ENCODE data around the gene BEST2.
"Not testable (repeated sequence)": the region's sequence is repeated elsewhere in the genome, so short reads cannot be mapped to it uniquely, and the experiment has no call there.

The BEST2 gene

DNA sequence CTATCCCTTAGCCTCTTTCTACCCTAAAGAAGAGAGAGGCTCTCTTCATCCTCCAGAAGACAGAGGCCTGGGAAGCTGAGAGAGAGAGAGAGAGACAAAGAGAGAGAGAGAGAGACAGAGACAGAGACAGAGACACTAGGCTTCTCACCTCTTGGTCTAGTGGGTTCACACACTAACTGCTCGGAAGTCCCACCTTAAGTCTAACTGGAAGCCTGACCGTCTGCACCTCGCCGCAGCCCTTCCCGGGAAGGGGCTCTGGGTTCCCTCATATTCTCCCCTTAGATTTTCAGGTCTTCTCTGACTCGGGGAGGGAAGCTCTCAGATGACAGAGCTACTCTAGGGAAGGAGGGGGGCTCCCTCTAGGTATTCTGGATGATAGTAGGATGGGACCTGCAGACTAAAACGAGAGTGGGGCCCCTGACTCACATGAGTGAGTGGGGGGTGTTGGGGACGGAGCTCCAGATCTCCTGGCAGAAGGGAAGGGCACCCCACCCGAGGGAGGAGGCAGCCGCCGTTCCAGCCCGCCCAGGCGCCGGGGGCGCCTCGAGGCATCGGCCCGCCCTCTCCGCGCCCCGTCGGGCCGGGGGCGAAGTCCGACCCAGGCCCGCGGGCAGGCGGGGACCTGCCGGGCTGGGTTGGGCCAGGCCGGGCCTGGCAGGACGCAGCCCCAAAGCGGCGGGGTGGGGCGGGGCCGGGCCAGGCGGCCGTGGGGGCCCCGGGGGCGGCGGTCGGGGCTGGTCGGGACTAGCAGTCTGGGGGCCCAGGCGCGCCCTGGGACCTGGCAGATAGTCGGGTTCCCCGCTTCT, 37.7 kb downstream of the BEST2 start:
- peak; percentile 46 for DNase-seq

DNA sequence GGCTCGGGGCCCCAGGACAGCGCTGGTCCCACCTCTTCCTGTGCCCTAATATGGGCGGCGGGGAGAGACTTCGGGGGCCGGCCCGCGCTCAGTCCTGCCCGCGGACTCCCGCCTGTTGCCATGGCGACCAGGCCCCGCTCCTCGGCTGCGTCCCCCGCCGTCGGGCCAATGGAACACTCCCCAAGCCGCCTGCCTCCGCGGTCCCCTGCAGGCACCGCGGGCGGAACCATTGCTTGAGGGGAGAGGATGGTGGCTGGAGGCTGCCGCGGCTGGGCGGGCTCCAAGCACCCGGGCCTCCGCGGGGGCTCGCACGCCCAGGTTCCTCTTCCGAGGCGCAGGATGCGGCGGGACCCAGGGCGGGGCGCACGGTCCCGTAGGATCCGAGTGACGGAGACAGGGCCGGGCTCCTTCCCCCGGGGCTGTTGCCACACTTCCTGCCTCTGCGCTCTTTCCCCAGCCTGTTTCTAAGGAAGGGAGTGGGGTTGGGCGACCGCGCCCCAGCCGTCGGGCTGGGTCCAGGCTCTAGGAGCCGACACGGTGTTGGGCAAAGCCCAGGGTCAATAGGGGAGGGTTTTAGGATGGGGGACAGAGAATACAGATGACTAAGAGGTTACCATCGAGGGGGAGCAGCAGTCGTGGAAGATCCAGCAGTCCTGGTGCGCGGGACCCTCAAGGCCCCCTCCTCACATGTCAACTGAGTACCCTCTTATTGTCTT, 38.5 kb downstream of the BEST2 start:
- peak; percentile 98 for DNase-seq

DNA sequence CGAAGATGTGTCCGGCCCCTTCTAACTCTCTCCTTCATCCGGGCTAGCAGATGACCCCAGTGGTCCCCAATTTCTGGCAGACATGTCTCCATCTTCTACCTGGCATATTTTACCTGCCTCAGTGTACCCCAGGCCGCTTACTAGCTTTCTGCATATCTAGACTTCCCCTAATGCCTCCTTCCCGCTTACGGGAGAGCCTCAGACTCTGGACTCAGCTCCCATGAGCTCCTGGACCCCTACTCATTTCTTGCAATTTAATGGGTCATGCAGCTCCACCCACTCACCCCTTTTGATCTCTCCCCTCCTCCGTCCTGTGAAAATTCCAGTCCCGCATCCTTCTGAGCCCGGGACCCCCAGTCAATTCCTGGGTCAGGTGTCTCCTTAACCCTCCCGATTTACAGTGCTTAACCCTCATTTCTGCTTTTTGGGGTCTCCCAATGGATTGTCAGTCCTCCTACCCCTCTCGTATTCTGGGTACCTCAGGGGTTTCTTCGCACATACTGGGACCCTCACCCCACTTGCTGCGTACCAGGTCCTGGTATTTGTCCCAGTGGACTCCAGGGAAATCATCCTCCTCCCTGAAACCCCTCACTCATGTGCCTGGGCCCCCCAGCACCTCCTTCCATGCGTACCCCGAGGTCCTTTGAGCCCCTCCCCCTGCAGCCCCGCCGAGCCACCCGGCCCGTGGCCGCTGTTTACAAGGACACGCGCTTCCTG, 39.2 kb downstream of the BEST2 start:
- no peak for DNase-seq

DNA sequence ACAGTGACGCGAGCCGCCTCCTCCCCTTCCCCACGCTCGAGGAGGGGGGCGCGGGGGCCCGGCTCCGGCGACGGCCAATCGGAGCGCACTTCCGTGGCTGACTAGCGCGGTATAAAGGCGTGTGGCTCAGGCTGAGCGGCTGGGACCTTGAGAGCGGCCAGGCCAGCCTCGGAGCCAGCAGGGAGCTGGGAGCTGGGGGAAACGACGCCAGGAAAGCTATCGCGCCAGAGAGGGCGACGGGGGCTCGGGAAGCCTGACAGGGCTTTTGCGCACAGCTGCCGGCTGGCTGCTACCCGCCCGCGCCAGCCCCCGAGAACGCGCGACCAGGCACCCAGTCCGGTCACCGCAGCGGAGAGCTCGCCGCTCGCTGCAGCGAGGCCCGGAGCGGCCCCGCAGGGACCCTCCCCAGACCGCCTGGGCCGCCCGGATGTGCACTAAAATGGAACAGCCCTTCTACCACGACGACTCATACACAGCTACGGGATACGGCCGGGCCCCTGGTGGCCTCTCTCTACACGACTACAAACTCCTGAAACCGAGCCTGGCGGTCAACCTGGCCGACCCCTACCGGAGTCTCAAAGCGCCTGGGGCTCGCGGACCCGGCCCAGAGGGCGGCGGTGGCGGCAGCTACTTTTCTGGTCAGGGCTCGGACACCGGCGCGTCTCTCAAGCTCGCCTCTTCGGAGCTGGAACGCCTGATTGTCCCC, 39.9 kb downstream of the BEST2 start, which contains the start of gene JUNB:
JUNB (plus strand) TSS at position 142 of the 706 bp plus-strand sequence; CDS start at position 428, 286 bp downstream.
- peak; percentile 96 for DNase-seq

DNA sequence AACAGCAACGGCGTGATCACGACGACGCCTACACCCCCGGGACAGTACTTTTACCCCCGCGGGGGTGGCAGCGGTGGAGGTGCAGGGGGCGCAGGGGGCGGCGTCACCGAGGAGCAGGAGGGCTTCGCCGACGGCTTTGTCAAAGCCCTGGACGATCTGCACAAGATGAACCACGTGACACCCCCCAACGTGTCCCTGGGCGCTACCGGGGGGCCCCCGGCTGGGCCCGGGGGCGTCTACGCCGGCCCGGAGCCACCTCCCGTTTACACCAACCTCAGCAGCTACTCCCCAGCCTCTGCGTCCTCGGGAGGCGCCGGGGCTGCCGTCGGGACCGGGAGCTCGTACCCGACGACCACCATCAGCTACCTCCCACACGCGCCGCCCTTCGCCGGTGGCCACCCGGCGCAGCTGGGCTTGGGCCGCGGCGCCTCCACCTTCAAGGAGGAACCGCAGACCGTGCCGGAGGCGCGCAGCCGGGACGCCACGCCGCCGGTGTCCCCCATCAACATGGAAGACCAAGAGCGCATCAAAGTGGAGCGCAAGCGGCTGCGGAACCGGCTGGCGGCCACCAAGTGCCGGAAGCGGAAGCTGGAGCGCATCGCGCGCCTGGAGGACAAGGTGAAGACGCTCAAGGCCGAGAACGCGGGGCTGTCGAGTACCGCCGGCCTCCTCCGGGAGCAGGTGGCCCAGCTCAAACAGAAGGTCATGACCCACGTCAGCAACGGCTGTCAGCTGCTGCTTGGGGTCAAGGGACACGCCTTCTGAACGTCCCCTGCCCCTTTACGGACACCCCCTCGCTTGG, 40.7 kb downstream of the BEST2 start:
- DNase-seq = peak; percentile 78

DNA sequence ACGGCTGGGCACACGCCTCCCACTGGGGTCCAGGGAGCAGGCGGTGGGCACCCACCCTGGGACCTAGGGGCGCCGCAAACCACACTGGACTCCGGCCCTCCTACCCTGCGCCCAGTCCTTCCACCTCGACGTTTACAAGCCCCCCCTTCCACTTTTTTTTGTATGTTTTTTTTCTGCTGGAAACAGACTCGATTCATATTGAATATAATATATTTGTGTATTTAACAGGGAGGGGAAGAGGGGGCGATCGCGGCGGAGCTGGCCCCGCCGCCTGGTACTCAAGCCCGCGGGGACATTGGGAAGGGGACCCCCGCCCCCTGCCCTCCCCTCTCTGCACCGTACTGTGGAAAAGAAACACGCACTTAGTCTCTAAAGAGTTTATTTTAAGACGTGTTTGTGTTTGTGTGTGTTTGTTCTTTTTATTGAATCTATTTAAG, 41.3 kb downstream of the BEST2 start:
- DNase-seq = no peak

DNA sequence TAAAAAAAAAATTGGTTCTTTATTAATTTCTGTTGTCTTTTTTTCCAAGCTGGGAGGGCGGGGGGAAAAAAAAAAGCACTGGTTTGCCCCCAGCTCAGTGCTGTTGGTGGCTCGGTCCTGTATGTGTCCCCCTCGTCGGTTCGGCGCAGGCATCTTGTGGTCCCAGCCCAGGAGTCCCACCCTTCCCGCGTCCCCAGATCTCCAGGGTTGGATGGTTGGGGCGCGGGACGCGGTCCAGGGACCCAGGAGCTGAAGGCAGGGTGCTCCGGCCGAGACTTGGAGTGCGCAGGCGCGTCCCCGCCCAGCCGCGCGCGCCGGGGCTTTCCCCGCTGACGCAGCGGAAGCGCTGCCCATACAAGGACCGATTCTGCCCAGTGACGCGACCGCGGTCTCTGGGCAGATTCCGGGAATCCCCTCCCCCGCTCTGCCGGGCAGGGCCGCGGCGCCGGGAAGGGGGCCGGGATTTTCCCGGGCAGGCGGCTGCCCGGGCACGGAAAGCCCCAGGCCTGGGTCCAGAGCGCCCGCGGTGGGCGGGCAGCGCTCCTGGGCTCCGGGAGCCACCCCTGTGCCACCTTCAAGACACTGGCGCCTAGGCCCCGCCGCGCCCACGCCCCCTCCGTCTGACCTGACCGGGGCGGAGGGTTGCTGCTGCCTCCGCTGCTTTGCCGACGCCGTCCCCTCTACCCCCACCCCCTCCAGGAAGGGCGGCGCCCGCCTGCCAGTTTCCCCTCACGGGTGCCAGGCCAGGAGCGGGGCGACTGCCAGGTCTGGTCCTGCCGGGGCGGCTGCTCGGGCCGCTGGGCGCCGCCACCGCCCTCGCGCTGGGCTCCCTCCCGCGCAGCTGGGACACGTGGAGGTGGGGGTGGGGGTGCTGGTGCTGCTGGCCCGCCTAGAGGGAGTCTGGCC, 42.0 kb downstream of the BEST2 start:
- peak; percentile 93 for DNase-seq

DNA sequence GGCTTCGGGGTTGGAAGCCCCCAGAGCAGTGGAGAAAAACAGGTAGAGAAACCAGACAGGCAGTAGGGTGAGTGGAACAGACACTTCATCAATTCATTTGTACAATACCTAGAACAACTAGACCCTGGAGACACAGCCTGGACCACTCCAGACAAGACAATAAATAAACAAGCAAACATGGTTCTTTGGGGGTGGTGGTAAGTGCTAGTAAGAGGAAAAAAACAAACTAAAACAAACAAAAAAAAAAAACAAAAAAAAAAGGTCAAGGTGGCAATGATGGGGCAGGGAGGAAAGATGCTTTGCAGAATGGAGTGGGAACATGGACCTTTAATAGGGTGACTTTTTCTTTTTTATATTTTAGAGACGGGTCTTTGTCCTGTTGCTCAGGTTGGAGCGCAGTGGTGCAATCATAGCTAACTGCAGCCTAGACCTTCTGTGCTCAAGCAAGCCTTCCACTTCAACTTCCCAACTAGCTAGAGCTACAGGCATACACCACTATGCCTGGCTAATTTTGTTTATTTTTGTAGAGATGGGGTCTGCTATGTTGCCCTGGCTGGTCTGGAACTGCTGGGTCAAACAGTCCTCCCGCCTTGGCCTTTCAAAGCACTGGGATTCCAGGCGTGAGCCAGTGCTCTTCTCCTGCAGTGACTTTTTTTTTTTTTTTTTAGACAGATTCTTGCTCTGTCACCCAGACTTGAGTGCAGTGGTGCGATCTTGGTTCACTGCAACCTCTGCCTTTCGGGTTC, 42.8 kb downstream of the BEST2 start:
- no peak for DNase-seq

DNA sequence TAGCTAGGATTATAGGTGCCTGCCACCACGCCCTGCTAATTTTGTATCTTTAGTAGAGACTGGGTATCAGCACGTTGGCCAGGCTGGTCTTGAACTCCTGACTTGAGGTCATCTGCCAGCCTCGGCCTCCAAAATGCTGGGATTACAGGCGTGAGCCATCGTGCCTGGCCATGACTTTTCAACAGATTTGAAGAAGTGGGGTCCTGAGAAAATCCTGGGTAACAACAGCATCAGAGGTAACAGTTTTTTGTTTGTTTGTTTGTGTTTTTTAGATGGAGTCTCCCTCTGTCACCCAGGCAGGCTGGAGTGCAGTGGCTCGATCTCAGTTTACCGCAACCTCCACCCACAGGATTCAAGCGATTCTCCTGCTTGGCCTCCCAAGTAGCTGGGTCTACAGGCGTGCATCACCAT, 43.4 kb downstream of the BEST2 start:
- DNase-seq = no peak

DNA sequence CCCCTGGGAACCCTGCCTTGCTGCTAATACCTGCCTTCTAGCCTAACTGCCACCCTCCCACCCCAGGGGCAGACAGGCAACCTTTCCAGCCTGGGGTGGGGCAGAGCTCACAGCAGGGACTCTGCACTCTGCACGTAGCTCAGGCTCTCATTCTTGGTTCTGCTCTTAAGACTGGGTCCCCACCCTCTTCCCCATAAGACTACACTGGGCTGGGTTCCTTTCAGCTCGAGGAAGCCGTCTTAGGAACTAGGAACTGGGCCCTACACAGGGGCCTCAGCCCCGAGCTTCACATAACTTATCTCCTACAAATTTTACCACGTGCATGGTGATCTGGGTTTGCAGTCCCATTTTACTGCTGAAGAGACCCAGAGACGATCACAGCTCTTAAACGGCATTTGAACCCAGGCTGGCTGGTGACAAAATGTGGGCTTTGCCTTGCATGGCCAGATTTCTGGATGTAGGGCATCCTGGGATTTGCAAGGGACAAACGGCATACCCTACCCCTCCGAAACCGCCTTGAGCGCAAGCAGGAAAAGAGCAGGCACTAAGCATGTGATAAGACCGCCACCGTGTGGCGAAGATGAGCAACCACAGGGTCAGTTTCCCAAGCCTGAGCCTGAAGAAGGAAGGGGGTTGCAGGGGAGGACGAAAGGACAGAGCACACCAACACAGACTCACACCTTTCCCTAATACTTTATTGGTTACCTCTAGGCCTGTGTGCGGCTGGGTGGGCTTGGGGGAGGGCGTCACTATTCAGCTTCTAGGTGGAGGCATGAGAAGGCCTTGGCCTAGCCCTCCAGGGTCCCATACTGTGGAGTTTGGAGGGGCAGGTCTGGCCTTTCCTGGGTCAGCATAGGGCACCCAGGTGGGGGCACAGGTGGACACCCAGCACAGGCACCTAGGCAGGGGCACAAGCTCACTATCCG, 44.8 kb downstream of the BEST2 start:
- DNase-seq = peak; percentile 83

DNA sequence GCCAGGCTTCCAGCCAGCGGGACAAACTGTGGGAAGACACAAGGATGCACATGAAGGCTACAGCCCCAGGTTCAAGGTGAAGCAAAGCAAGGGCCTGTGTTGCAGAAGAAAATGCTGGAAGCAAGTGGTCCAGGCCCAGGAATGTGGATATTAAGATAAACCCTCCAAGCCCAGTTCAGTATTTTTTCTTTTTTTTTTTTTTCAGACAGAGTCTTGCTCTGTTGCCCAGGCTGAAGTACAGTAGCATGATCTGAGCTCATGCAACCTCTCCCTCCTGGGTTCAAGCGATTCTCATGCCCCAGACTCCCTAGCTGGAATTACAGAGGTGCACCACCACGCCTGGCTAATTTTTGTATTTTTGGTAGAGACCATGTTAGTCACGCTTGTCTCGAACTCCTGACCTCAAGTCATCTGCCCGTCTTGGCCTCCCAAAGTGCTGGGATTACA, 45.6 kb downstream of the BEST2 start:
- no peak for DNase-seq

DNA sequence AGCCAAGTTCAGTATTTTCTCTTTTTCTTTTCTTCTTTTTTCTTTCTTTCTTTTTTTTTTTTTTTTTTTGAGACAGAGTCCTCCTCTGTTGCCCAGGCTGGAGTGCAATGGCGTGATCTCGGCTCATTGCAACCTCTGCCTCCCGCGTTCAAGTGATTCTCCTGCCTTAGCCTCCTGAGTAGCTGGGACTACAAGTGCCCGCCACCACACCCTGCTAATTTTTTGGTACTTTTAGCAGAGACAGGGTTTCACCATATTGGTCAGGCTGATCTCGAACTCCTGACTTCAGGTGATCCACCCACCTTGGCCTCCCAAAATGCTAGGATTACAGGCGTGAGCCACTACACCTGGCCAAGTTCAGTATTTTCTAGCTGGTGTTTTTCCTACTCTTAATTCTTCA, 46.0 kb downstream of the BEST2 start:
- DNase-seq = not testable (repeated sequence)

DNA sequence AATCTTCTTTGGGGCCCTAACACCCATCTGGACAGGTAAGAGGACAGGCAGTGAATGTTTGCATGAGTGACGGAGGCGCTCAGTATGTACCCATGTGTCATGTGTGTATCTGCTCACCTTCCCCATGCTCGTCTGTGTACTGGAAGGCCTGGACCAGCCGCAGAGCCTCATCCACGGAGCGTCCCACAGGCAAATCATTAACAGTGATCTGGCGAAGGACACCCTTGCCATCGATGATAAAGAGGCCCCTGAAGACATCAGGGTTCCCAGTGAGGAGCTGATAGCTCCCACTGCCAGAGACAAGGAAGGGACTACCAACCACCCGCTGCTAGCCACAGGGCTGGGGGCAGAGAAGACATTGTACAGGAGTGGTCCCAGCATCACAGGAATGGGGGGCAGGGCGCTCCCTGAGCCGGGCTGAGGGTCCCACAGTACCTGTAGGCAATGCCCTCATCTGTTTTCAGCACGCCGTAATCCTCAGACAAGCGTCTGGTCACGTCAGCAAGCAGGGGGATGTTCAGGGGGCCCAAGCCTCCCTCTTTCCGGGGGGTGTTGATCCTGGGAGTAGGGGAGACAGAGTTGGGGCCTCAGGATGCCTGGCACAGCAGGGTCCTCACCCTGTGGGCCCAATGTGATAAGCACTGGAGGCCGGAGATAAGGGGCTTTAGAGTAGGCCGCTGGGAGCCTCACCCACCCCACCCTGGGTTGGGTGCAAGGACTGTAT, 48.3 kb downstream of the BEST2 start:
- DNase-seq = no peak

DNA sequence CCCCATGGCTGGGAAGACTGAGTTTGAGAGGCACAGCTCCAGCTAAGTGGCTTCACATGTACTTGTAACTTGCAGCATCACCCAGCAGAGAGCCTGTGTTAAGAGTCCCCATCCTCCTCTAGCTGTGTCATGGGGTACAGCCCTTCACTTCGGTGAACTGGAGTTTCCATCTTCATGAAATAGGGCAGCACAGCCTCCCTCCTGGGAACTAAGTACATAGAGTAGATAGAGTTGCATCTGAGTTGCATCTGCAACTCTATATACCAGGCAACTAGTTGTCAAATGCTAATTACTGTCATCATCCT, 48.8 kb downstream of the BEST2 start:
- no peak for DNase-seq

DNA sequence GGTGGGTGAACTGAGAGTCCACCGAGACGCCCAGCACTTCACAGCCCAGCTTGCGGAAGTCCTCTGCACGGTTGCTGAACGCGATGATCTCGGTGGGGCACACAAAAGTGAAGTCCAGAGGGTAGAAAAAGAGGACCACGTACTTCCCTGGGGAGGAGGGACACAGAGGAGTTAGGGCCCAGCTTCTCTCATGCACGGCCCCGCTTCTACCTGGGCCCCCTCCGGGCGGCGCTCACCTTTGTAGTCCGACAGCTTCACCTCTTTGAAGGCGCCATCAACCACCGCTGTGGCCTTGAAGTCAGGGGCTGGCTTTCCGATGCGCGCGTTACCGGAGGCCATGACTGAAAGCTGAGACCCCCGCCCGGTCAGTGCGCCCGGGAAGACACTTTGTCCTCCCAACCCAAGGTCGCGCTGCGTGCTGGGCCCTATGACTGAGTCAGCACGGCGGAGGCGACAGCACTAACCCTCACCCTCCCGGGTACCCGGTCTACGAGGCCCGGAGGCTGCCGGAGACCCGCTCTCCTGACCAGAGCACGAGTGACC, 49.4 kb downstream of the BEST2 start:
- DNase-seq = no peak

DNA sequence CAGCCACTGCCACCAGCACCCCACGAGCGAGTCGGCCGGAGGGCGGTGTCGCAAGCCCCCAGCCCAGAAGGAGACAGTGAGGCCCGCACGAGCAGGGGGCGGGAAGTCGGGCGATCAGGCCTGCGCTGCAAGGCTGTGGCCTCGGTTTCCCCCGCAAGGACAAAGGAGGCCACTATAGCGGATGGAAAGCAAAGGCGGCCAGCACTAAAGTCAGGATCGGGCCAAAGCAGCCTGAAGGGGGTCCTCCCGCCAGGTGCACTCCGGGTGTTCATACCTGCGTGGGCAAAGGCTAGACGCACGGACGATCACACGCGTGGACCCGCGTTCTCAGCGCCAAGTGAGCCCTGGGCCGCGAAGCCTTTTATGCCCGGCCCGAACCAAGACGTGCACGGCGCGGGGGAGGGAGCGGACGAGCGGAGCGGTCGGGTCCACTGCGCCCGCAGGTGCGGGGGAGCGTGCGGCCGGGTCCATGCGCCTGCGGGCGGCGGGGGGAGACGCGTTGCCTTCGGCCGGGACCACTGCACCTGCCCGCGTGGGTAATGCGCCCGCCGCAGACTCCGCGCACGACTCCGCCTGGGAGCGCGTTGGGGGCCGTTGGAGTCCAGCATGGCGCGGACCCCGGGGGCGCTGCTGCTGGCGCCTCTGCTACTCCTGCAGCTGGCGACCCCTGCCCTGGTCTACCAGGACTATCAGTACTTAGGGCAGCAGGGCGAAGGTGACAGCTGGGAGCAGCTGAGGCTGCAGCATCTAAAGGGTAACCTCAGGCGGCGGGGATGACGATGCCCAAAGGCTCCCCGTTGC, 50.1 kb downstream of the BEST2 start, which contains the start of the genes PRDX2 and THSD8:
PRDX2 (minus strand) TSS at position 335 of the 801 bp plus-strand sequence. CDS start 539 bp downstream, outside the sequence.
THSD8 (plus strand) TSS at position 604 of the 801 bp plus-strand sequence; CDS start at position 607, 3 bp downstream.
- peak; percentile 75 for DNase-seq

Measured in MV-4-11 (cell line).